Endometrial microvascular endothelial cells (primary cell): Measurements from ENCODE around the gene KCNK2. TPM values are rescaled to one million over a fixed set of nuclear protein-coding genes. Genes with fewer than 3 reads are reported as not detected.
"Not testable (repeated sequence)": the region's sequence is repeated elsewhere in the genome, so short reads cannot be mapped to it uniquely, and the experiment has no call there.

Experiments used
- in situ Hi-C: cut with HindIII; loops from 2 replicates; pipeline ENCODE4 v1.10.0; 2017; ENCODE audit warnings: low sequenced_read_pairs, low pct_unique_long_range_greater_than_20kb; ENCODE audit errors: inconsistent ontology term
- total RNA-seq: library from RNA; depleted of rRNA; stranded (reverse); fragments of >200 nt; gene quantifications from one replicate; pipeline ENCODE4 v1.2.3, GENCODE V29; 2015; ENCODE audit errors: inconsistent ontology term

Gene KCNK2
- total RNA-seq, 1 donor from 2014 or later, result not detected

DNA sequence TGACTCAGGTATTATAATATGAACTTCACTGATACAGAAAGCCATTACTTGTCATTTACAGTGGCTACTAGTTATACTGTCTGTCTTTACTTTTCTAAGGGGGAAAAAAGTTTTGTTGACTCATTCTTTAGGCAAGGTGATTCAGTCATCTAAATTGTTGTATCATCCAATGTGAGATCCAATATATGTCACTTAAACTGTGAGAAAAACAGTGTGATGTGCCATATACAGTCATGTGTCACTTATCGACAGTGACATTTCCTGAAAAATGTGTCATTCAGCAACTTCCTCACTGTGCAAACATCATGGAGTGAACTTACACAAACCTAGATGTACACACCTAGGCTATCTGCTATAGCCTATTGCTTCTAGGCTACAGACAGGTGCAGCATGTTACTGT, 57.6 kb downstream of the KCNK2 start:
- in situ Hi-C loops, result no loop called here

DNA sequence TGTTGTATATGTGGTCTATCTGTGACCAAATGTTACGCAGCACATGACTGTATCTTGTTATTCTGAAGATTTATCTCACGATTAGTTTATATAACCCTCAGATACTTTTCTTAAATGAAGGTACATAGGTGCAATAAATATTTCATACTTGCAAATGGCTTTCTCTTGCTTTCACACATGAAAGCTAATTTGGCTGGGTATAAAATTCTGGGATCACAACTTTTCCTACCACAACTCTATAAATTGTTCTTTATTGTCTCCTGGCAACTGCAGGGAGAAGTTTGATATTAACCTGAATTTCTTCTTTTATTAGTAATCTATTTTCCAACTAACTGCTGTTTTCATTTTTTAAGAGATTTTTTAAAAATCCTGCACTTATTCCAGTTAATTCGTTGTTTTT, 58.9 kb downstream of the KCNK2 start:
- in situ Hi-C loops, result no loop called here

DNA sequence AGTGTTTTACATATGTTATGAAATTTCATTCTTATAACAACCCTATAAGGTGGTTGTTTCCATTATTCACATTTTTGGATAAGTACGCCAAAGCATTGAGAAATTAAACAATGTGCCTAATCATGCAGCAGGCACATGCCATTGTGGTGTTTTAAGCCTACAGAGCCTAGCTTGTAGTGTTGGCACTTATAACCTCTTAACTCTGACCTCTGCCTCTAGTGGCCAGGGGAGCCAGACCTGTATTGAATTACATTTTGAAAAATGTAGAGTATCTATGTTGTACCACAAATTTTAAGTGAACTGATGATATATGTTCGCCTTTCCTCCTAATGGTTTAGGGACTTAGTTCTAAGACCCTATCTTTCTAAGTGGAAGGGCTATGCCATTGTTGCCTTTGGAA, 61.0 kb downstream of the KCNK2 start:
- in situ Hi-C loops, result no loop called here

DNA sequence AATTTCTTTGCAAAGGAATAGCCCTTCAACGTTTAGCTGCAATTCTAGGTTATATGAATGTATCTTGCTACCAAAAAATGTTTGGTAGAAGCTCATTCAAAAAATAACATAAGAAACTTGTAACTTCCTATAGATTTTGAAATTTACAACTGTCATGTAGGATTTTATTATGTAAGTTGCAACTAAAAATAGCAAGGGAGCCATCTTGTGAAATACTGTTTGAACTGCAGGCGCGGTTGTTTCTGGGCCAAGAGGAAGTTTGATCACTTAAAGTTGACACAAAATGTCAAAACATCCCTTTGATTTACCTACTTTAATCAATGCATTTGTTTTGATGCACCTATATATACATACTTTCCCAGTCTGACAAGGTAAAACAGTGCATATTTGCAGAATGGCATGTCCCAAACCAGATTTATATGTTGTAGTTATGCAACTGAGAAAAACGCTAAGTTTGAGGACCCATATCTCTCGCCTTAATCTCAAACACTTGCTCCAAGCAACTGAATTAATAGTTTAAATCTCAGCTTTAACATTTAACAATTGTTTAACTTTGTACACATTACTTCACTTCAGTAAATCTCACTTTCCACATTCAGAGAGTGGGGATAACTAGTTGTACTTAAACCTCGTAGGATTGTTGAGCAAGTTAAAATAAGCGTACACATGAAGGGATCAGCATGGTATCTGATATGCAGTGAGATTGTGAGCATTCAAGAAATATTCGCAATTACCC, 63.9 kb downstream of the KCNK2 start:
- in situ Hi-C loops, result no loop called here

DNA sequence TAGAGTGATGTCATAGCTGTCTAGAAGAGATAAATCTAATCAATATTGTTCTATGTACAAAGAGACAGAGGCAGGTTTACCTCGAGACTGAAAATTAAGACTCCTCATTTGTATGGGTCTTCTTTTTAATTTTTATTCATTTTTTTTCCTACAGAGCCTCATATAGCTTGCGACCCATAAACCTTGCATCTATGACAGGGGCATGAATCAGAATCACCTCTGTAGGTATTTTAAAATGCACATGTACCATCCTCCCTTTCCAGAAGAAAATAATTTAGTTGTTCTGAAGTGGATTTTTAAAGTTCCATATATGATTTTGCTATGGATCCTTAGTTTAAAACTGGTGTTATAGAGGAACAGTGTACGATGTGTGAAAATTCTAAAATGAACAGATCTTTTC, 64.5 kb downstream of the KCNK2 start:
- in situ Hi-C loops, result no loop called here

DNA sequence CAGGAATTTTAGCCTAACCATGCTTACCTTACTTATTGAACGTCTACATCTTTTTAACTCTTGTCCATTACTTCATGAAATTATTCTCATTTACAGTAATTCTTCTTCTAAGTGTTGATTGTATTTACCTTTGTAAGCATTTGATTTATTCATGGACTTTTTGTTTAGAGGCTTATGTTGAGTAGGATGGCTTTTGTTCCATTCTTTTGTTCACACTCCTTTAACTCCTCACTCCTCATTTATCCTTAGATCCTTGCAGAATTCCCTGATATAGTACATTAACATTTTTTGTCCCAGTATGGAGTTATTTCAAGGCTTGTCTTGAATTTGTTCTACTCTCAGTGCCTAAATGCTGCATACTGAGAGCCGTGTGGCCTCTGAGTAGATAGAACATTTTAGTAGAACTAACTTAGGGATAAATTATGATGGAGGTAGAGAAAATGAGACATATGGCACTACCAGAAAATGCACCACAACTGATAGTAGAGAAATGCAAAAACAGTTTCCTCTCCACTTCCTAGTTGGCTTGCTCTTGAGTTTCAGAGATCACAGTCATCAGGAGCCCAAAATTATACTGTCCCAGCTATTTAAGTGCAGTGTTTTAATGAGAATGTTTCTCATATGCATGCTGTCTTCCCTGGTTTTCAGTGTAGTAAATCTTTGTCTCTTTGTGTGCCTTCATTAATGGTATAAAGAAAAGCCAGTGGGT, 69.5 kb downstream of the KCNK2 start:
- in situ Hi-C loops, result no loop called here

DNA sequence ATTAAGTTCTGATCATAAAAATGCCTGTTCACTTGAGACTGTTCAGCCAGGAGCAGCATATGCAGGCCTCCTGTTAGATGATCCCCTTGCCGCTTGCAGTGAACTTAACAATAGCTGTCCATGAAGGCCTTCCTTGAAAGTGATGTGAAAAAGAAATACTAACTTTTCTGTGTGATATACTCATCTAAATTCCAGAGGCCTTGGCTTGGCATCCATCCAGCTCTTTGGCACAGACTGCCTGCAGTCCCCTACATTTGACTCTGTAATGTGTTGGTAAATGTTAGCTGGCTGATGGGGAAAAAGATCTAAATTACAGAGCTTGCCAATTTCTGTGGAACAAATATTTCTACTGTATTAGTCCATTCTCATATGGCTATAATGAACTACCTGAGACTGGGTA, 73.7 kb downstream of the KCNK2 start:
- in situ Hi-C loops, result no loop called here

DNA sequence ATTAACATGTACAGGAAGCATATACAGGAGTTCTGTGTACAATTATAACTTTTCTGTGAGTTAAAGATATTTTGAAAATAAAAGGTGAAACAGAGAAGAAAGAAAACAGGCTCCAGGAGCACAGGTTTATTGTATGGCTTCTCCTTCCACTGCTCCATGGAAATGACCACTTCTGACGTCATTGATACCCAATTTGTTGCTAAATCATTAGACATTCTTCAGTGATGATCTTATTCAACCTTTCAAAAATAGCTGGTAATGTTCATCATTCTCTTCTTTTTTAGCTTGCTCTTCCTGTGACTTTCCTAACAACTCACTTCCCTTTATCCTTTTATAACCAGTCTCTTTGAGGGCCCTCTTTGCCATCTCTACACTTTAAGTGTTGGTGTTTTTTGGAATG, 77.8 kb downstream of the KCNK2 start:
- in situ Hi-C loops, result no loop called here

DNA sequence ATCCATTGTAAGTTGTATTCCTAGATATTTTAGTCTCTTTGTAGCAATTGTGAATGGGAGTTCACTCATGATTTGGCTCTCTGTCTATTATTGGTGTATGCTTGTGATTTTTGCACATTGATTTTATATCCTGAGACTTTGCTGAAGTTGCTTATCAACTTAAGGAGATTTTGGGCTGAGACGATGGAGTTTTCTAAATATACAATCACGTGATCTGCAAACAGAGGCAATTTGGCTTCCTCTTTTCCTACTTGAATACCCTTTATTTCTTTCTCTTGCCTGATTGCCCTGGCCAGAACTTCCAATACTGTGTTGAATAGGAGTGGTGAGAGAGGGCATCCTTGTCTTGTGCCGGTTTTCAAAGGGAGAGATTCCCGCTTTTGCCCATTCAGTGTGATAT, 80.6 kb downstream of the KCNK2 start:
- in situ Hi-C loops, result not testable (repeated sequence)

DNA sequence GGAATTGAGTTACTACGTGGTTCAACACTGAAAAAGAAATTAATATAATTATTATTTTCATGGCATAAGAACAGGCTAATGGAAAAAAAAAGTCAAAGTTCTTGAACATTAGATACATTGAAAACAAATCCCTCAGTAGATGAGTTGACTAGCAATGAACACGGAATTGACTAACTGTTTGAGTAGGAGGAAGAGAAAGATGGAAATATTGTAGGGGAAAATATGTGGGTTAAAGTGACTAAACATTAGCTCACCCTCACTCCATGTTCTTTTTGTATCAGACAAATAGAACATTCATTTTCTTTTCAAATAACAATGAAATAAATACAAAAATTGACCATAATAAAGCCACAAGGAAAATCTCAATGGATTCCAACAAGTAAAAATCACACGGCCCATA, 84.3 kb downstream of the KCNK2 start:
- in situ Hi-C loops, result no loop called here

DNA sequence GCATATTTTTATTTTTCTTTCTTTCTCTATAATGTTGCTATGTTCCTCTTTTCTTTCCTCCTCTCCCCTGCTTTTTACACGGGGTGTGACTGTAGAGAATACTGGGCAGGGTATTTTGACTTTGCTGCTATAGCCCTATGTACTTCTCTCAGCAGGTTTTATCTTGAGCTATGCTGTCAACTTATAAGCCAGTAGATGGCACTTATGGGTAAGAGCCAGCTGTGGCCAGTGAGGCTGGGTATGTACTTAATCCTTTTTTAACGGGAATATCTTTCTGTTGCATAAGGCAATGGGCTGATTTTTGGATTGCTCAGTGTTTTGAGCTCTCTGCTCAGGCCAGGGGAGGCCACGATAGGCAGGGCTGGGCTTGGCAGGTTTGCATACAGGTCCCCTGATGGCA, 99.0 kb downstream of the KCNK2 start:
- in situ Hi-C loops, result no loop called here

DNA sequence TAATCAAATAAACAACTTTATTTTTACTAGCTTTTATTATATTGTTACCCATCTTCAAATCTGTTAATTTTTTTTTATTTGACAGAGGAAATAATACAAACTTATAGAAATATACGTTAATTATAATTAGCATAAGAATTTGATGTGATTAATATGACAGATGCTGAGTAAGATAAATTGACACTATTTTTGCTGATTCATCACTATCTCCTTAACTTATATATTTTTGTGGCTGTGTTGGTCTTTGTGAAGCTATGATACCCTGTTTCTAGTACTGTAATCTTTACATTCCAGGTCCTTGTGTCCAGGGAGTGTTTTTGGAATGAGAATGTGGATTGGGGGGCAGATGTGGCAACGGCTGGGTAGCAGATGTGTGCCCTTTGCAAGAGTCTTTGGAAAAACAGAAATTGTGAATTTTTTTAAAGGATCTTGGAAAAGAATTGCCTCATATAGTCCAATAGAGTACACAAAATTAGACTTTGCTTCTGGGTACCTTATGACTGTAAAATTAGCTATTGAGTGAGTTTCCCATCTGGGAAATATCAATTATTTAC, 102.6 kb downstream of the KCNK2 start:
- in situ Hi-C loops, result no loop called here

DNA sequence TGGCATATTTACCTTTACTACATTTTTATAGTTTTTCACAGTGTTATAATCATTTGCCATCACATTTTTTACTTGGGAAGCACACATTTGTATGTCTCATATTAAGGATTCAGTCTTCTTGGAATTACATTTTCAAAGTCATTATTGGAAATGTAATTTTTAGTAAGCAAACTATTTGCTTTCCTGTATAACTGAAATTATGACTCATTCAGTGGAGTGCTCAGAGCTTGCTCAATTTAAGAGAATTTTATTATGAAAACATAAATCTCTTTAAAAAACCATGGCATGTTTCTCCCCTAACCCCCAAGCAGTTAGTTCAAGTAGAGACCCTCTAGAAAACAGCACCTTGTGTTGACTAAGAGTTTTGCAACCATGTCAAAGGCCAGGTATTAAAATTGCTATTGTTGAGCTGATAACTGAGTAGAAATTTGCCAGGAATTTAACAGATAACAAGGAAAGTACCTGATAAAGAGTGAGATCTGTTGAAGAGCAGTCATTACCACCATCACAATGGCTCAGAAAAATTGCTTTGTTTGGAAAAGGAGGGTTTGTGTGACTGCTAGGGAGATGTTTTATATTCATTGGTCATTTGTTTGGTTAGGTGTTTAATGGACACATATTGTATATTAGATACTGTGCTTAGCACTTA, 105.9 kb downstream of the KCNK2 start:
- in situ Hi-C loops, result no loop called here

DNA sequence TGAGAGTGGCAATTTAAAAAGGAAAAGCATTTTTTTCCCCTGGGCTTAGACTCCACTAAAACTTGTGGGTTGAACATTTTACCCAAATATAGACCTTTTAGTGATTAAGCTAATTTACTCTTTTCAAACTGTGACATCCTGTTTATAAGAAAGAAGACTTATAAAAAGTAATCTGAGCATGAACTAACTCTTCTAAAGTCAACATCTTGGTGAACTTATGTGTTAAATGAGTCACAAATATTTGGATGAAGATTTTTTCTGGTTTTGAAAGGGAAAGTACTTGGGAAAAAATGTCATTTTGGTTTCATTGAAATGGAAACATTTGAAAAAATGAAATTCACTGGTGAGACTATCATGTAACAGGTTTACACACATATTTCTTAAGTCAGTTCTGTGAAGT, 109.8 kb downstream of the KCNK2 start:
- in situ Hi-C loops, result no loop called here

DNA sequence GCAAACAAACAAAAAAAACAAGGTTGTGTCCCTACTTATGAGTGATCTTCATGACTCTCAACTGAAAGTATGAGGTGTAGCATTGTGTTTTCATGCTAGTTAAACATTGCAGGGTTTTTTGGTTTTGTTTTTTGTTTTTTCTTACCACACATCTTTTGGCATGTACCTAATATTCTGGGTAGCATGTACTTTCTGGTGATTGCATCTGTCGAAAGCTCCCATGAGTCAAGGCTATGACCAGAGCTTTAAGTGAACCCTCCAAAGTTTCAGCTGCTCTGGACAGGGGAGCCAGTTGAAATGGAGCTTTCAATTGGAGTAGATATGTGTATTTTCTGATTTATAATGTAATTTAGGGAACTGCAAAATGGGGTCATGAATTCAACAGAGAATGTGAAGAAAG, 115.5 kb downstream of the KCNK2 start:
- in situ Hi-C loops, result no loop called here

DNA sequence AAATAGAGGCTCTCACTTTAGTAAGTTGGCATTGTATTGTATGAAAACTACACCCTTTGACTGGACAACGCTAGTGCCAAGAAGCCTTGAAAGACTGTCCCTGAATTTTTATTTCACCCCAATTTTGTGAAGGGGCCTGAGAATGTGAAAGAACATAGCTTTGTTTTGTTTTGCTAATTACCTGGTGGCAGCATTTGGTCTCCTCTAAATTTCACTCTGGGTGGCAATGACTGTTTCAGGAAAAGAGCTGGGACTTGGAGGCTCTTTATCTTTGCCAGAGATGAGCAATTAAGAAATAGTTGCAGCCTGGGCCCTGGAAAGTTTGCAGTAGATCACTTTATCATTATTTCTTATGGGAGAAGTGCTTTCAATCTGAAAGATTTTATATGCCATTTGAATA, 117.6 kb downstream of the KCNK2 start:
- in situ Hi-C loops, result no loop called here

DNA sequence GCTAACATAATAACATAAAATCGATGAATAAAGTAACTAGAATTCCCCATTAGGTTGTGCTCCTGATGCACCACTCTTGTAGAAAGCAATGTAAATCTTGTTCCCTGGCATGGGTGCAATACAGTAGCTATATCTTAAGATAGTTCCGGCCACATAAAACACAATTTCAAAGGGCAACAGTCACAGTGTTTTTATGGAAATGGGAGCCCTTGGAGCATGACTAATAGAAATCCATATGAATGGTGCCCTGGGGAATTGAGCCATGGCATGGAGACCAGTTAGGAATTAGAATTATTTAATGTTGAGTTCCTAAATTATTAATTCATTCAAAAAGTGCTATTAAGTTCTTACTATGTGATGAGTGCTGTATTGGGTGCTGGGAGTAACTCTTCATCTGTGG, 118.7 kb downstream of the KCNK2 start:
- in situ Hi-C loops, result no loop called here

DNA sequence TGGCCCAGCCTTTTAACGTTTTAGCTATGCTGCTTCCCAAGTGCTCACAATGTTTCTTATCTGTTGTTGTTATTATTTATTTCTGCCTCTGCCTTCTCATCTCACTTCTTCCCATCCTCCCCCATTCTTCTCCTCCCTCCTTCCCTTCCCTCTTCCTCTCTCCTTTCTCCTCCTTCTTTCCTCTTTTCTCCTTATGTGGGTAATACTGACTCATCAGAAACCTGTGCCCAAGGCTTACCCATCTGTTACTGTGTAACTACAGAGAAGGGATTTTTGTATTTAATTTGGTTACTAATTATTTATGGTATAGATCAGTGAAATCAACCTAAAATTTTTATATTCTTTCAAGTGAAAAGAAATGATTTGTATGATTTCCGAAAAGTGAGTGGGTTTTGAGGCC, 120.3 kb downstream of the KCNK2 start:
- in situ Hi-C loops, result no loop called here

DNA sequence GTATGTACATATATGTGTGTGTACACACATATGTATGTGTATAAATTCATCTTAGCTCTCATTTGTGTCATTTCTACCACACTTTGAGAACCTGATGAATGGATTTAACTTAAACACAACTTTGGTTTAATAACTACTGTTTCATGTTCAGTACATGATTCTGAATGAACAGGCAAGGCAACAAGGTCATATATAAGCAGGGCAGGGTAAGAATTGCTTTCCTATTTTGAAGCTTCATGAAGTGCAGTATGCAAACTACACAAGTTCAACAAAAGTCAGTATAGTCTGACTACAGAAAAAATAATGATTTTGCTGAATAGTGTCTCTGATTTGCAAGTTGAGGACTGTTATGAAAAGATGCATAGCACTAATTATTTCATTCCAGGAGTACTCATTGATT, 127.6 kb downstream of the KCNK2 start:
- in situ Hi-C loops, result no loop called here

DNA sequence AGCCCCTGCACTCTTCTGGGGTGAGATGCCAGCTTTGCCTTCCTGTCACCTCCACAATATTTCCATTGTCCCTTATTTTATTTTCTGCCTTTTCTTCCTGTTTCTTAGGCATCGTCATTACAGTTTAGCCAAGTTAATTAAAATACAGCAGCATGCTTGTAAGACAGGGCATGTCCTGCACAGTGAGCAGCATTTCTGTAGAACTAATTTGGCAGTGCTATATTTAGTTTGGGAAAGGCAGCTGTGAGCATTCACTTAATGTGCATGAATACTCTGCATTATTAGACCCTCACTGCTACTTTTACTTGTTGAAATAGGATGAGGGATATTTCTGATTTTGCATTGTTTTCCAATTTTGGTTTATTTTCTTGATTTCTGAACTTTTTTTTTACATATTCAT, 133.3 kb downstream of the KCNK2 start:
- in situ Hi-C loops, result no loop called here
